Skin of body (tissue), 2 donors: ENCODE measurements around the gene ZNF860. TPM values are rescaled to one million over a fixed set of nuclear protein-coding genes. Genes with fewer than 3 reads are reported as not detected.
"Not testable (repeated sequence)": the region's sequence is repeated elsewhere in the genome, so short reads cannot be mapped to it uniquely, and the experiment has no call there.

Experiments
- DNase-seq: peaks from one replicate; lab custom pipeline; 2025; lab: John Stamatoyannopoulos, UW
- total RNA-seq: library from RNA; depleted of rRNA; stranded (reverse); fragments of >200 nt; gene quantifications from one replicate; pipeline ENCODE4 v1.2.3, GENCODE V29; 2014

Gene ZNF860
- total RNA-seq, 1 donor from 2014 or later, result 0.89 TPM

DNA sequence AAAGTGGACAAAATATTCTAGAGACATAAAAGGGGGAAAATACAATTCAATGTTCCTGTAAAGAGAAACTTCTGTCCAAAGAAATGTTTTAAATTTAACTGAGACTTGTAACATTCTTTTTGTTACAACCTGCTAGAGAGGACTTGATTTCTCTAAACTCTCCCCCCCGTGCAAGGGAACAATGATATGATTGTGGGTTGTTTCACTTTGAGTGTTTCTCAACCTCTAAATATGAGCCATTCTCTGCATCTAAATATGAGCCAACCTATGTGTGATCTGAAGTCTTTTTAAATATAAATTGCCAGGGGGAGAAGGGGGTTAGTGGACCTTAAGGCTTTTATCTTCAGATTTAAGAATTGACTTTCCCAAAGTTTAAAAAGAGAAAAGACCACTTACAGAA, 14.6 kb downstream of the ZNF860 start:
- no peak for DNase-seq

DNA sequence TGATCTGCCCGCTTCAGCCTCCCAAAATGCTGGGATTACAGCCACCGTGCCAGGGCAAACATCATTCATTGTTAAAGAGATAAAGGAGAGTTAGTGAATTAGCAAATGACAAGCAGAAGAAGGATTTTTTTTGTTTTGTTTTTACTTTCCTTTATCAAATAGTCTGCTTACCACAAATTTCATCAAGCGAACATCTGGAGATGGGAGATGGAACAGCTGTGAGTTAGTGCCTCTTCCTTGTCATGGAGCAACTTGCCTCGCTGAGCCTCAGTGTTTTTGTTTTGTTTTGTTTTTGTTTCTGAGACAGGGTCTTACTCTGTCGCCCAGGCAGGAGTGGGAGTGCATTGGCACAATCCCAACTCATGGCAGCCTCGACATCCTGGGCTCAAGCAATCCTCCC, 15.9 kb downstream of the ZNF860 start:
- DNase-seq, result no peak

DNA sequence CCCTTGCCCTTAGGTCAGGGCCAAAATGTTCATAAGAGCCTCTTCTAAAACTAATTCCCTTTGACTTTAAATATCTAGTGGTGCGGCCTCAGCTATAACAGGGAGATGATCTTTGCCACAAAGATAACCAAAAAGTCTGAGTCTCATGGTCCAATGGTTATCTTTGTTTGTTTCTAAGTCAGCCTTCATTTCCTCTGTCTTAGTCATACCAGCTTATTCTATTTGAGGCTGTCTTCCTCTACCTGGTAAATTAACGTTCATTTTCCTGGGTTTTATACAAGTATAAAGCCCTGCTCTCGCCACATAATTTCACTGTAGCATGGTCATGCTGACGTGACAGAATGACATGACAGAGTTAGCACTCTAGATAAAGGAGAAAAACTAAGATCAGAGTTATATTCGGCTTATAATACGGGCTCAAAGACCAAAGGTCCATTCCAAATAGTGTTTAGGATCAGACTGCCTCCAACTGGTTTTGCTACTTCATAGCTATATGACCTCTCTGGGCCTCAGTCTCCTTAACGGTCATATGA, 18.4 kb downstream of the ZNF860 start:
- no peak for DNase-seq

DNA sequence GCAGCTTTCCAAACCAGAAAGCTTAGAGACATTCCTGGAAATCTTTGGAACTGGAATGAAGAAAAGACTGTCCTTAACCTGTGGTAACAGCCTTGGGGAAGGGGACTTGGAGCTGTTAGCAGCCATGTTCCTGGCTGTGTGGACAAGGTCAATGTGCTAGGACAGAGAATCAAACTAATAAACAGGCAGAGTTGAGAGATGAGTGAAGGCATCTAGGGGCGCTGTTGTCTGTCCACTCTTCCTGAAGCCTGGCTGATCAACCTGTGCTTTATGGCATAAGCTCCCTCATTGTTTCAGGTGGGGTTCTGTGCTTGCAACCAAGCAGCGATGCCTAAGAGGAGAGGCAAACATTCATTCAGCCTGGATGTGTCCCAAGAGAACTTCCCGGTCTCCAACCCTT, 19.3 kb downstream of the ZNF860 start:
- DNase-seq, result no peak

DNA sequence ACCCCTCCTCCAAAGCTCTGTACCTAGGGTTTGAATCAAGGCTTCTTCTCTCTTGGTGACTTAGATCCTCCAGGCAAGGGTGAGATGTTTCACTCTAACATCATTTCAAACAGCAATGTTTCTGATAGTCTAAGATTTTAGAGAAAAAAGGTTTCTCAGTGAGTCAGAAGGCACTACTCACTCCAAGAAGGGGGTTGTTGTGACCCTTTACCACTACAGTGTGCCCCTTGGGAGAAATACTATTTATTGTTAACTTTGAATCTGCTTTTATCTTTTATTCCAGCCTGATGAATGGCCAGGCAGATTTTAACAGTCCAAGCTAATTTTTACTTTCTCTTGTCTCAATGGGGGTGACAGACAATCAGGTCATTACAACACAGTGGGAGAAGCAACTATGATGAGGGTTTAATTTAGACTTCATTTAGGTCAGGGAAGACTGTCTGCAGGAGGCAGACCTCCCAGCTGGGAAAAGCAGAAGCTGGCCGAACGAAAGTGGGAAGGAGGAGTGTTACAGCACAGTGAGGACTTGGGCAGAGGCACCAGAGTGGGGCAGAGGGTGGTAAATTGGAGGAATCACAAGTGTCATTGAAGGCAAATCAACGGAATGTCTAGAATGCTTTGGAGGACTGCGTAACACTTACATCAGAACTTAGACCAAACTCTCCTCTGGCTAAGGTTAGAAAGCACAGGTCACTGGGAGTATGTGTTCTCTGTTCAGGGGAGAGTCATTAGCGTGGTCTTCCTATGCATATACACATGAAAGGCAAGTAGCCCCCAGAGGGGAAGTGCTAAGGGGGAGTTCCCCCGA, 21.2 kb downstream of the ZNF860 start:
- DNase-seq, result no peak

DNA sequence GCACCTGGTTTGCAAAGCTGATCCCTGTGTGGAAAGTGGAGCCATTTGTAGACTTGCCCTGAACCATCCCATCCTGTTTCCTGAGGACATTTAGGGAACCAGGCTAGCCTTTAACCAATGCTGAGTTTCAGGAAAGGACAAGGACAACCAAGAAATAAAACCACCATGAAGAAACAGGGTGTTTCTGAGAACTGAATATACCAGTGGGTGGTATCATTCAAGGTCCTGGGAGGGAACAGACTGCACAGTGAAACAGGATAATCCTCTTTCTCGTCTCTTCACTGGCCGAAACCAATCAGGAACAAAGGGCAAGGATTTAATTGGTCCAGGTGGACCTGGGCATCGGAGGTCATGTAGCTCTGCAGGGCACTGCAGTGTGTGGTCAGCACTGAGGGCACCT, 21.8 kb downstream of the ZNF860 start:
- DNase-seq, result no peak

DNA sequence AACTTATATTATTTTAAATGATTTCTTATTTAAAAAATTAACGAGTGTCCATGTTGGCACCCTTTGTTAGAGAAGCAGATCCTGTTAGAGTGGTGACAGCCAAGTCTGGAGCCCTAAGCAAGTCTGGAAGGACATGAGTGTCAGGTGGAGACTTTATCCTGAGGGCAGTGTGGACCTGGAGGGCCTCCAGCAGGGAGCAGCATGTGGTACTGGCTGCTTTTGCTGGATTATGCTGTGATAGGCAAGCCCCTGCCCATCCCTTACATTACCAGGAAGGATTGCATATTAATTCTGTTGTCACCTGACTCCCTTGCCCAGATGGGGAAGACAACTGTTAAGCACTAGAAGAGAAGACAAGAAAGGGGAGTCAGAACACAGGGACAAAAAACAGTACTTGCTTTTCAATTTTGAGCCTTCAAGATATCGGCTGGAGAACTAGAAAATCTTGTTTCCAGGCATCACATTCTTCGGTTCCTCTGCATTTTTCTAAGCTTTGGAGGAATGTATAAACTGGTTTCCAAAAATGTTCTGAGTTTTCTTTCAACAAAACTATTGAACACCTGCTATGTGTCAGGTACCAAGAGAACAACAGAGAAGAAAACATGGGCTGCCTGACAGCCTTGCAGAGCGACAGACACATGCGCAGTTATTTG, 22.7 kb downstream of the ZNF860 start:
- DNase-seq, result no peak

DNA sequence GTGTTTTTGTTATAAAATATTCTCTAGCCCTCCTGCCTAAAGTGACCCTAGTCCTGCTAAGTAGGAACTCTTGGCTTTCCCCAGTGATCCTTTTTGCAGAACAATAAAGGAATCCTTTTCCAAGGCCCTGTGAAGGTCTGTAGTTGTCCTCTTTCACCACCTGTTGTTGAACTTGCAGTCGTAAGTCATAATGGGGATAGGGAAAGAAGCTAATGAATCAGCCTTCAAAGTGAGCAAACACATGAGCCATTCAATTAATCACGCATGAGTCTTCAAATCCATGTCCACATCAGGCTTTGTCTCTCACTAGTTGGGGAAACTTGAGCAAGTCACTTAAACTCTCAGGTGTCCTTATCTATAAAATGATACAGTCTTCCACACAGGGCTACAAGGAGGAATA, 27.6 kb downstream of the ZNF860 start:
- DNase-seq, result no peak

DNA sequence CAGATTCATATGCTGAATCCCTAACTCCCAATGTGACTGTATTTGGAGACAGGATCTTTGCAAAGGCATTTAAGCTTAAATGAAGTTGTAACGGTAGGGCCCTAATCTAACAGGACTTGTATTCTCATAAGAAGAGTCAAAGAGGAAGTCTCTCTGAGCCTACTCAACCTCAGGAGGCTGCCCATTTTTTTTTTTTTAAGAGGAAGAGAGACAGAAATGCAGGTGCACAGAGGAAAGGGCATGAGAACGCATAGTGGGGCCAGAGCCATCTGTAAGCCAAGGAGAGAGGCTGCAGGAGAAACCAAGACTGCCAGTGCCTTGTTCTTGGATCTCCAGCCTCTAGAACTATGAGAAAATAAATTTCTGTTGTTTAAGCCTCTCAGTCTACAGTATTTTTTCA, 28.4 kb downstream of the ZNF860 start:
- no peak for DNase-seq

DNA sequence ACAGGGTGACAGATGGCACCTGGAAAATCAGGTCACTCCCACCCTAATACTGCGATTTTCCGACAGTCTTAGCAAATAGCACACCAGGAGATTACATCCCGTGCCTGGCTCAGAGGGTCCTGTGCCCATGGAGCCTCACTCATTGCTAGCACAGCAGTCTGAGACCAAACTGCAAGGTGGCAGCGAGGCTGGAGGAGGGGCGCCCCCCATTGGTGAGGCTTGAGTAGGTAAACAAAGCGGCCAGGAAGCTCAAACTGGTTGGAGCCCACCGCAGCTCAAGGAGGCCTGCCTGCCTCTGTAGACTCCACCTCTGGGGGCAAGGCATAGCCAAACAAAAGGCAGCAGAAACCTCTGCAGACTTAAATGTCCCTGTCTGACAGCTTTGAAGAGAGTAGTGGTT, 29.1 kb downstream of the ZNF860 start:
- DNase-seq, result not testable (repeated sequence)

DNA sequence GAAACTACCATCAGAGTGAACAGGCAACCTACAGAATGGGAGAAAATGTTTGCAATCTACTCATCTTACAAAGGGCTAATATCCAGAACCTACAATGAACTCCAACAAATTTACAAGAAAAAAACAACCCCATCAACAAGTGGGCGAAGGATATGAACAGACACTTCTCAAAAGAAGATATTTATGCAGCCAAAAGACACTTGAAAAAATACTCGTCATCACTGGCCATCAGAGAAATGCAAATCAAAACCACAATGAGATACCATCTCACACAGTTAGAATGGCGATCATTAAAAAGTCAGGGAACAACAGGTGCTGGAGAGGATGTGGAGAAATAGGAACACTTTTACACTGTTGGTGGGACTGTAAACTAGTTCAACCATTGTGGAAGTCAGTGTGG, 34.1 kb downstream of the ZNF860 start:
- DNase-seq, result not testable (repeated sequence)

DNA sequence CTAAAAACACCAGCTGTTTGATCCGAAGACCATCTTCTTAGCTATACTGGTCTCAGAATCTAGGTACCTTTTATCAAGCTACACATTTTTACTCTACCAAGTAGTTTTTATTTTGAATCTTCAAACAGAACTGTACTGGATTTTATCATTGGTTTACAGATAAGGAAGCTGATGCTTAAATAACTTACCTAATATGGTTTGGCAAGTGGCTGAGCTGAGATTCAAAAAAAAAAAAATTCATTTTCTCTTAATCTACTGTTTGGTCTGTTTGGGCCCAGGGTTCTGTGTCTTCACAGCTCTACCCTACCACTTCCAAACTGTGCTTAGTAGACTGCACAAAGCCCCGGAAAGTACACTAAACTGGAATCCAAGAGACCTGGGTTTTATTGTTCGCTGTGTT, 35.7 kb downstream of the ZNF860 start:
- no peak for DNase-seq

DNA sequence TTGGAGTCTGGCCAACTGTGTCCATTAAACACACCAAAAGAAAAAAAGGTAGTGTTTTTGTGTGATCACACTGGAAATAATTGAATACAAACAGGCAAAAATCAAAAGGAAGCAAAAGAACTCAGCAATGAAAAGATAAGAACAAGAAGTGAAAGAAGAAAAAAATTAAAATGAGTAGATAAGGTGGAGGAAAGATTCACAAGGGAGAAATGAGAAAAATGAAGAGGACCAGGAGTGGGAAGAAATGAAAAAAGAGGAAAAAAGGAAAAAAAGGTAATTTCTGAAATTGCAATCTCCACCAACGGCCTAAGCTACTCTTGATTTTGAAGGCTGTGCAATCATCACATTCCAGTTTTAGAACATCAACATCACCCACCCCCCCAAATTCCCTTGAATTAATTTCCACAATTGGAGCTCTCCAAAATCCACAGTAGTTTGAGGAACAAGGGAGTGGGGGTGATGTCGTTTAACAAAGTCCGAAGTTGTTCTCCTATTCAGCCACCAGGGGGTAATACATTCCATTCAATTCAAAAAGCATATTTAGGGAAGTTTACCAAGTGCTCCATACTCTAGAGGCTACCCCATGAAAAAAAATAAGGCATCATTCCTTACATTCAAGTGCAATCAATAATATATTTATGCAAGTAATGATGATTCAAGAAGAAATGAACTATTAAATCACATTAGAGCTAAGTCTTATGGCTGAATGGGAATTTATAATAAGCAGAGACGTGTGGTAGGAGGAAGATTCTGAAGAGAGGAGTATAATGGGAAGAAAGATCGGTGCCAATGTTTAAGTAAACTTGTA, 37.4 kb downstream of the ZNF860 start:
- peak; percentile 50 for DNase-seq

DNA sequence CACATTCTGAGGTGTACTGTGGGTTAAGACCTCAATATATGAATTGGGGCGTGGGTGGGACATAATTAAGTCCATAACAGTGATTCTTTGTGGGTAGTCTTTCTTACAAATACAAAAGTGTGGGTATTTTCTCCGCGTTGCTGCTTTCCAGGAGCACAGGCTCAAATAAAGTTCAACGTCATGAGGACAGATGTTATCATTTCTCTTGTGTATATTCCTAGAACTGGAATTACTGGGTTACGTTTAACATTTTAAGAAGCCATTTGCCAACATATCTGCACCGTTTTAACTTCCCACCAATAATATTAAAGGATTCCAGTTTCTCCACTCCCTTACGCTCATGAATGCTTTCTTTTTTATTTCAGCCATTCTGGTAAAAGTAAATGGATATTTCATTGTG, 39.6 kb downstream of the ZNF860 start:
- DNase-seq, result no peak

DNA sequence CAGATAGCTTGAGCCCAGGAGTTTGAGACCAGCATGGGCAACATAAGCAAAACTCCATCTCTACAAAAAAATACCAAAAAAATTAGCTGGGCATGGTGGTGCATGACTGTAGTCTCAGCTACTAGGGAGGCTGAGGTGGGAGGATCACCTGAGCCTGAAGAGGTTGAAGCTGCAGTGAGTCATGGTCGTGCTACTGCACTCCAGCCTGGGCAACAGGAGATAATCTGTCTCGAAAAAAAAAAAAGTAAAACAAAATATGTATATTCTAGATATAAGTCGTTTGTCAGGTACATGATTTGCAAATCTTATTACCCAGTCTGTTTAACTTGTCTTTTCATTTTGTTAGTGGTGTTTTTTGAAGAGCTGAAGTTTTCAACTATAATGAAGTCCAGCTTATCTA, 40.2 kb downstream of the ZNF860 start:
- DNase-seq, result no peak

DNA sequence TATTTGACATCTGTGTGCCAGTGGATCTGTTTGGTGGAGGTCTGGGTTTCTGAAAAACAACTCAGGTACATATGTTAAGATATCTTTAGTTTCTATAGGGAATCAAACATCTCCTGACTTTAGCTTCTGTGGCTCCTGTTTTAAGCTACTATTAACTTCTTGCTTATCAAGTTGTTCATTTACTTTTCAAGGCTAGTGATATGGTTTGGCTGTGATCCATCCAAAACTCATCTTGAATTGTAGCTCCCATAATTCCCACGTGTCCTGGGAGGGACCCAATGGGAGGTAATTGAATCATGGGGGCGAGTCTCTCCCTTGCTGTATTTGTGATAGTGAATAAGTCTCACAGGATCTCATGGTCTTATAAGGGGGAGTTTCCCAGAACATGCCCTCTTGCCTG, 41.4 kb downstream of the ZNF860 start:
- no peak for DNase-seq

DNA sequence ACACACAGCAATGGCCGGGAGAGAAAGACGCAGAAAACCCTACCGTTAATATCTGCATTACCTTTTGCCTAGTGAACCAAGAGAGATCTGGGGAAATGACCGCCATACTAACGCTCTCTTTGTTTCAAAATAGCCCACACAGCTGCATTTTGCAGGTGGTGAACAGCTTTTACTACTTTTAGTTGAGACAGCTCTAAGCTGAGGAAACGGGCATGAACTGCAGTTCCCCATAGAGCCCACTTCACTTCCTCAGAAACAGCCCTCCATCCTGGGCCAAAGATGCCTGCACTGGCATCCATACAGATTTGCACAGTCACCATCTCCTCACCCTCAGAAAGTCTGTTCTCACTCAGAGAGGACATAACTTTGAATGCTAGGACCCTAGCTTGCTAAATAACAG, 45.0 kb downstream of the ZNF860 start:
- no peak for DNase-seq

DNA sequence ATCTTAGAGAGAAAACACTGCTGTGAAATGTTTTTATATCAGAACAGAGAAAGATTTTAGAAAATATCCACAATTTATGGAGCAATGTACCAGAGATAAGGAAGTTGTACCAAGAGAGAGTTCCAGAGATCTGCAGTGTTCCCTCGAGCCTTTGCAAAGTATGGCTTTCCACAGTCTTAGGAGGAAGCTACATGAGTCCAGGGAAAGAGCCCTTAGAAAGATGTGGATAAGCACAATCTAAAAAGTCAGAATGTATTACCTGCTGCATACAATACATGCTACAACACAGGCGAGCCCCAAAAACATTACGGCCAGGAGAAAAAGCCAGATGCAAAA, 56.4 kb downstream of the ZNF860 start:
- DNase-seq, result no peak

DNA sequence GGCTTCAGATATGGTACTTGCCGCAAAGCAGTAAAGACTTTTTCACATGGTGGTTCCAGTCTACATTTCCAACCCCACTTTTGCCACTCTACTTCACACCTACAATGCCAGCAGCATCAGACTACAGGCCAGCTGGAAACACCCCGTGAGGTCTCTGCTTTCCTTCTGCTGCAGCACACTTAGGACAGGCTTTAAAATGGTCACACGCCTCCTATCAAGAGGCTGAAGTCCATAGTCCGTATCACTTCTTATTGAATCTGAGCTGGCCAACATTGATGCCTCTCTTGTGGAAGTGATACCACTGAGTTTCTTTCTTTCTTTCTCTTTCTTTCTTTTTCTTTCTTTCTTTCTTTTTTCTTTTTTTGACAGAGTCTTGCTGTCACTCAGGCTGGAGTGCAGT, 59.8 kb downstream of the ZNF860 start:
- DNase-seq, result no peak
